Esophagus (tissue), 2 donors: ENCODE data around the gene ENPP7. TPM values are rescaled to one million over a fixed set of nuclear protein-coding genes. Genes with fewer than 3 reads are reported as not detected.

Experiments used
- H3K27ac ChIP-seq, 2 donors: one replicate each; pipeline ENCODE4 v1.5.1; 2013; ENCODE audit warnings: low read depth in 2 of 2, mild to moderate bottlenecking in 2 of 2, inconsistent platforms in 1 of 2, low read length in 1 of 2, moderate library complexity in 1 of 2
- H3K27me3 ChIP-seq, 2 donors: one replicate each; pipeline ENCODE4 v1.6.1; 2013; ENCODE audit warnings: low read length in 2 of 2, control low read depth in 1 of 2, mild to moderate bottlenecking in 1 of 2; ENCODE audit not compliant: insufficient read depth in 2 of 2, control insufficient read depth in 1 of 2
- H3K36me3 ChIP-seq, 2 donors: one replicate each; pipeline ENCODE4 v1.6.1; 2013; ENCODE audit warnings: low read length in 1 of 2; ENCODE audit not compliant: control insufficient read depth in 2 of 2, insufficient read depth in 2 of 2
- H3K4me1 ChIP-seq, 2 donors: one replicate each; pipeline ENCODE4 v1.6.1; 2013; ENCODE audit warnings: low read length in 1 of 2; ENCODE audit not compliant: control insufficient read depth in 2 of 2, insufficient read depth in 2 of 2
- H3K4me3 ChIP-seq, 2 donors: one replicate each; pipeline ENCODE4 v1.5.1; 2013; ENCODE audit warnings: low read length in 2 of 2, mild to moderate bottlenecking in 2 of 2, low read depth in 1 of 2, moderate library complexity in 1 of 2
- H3K9me3 ChIP-seq, 2 donors: one replicate each; pipeline ENCODE4 v1.6.1; 2013; ENCODE audit warnings: mild to moderate bottlenecking in 2 of 2, low read depth in 1 of 2, low read length in 1 of 2, moderate library complexity in 1 of 2; ENCODE audit not compliant: control insufficient read depth in 2 of 2, insufficient read depth in 1 of 2
- WGBS, 2 donors: extraction: QIAGEN DNeasy Blood & Tissue Kit; methylation state at CpG; one replicate each; pipeline ENCODE4 v1.1.7; 2013; 5-methylcytosine and 5-hydroxymethylcytosine counted together
- polyA plus RNA-seq, 2 donors: library from polyadenylated mRNA; stranded (reverse); fragments of 200-250 nt; gene quantifications; one replicate each; pipeline ENCODE4 v1.2.3, GENCODE V29; 2013
- donor health status: healthy with polysubstance abuse.
- donor health status: Bipolar disorder and iron deficiency.

The ENPP7 gene
- not detected for polyA plus RNA-seq

- peaks cover 0 to 8% of the 10 kb centered on the region in 2 donors for H3K4me1 ChIP-seq
- H3K27ac ChIP-seq = no peak within 1 kb of the TSS
- H3K9me3 ChIP-seq = no peaks in the 10 kb centered on the region
- no peak within 1 kb of the TSS for H3K4me3 ChIP-seq
- 89% methylated on average over 32 to 33 of the region's 33 CpGs for WGBS, 2 donors
- no peaks in the 10 kb centered on the region for H3K27me3 ChIP-seq
- no peaks in the 10 kb centered on the region for H3K36me3 ChIP-seq
These were observed at the start of gene ENPP7 for GRCh38 chr17:79730769-79731483. ENPP7 (plus strand) TSS chr17:79730943; CDS start chr17:79731140, 197 bp downstream.

- H3K4me3 ChIP-seq = no peak overlapping the region
- H3K27me3 ChIP-seq = no peaks in the 10 kb centered on the region
- H3K27ac ChIP-seq = no peak overlapping the region
- no peaks in the 10 kb centered on the region for H3K36me3 ChIP-seq
- H3K9me3 ChIP-seq = no peaks in the 10 kb centered on the region
- 67 to 78% methylated on average over 14 of the region's 14 CpGs for WGBS, 2 donors
- H3K4me1 ChIP-seq = no peaks in the 10 kb centered on the region
These were observed 49.6 kb upstream of the ENPP7 start for GRCh38 chr17:79681101-79681621.

GRCh38 chr17:79681628-79682261, 49.0 kb upstream of the ENPP7 start:
- no peak overlapping the region for H3K27ac ChIP-seq
- H3K9me3 ChIP-seq = no peaks in the 10 kb centered on the region
- no peaks in the 10 kb centered on the region for H3K4me1 ChIP-seq
- 62% methylated on average over 9 of the region's 9 CpGs for WGBS, 2 donors
- no peak overlapping the region for H3K4me3 ChIP-seq
- no peaks in the 10 kb centered on the region for H3K27me3 ChIP-seq
- no peaks in the 10 kb centered on the region for H3K36me3 ChIP-seq

GRCh38 chr17:79683365-79683764, 47.4 kb upstream of the ENPP7 start:
- no peaks in the 10 kb centered on the region for H3K4me1 ChIP-seq
- no peaks in the 10 kb centered on the region for H3K27me3 ChIP-seq
- 76 to 83% methylated on average over 12 of the region's 12 CpGs for WGBS, 2 donors
- H3K27ac ChIP-seq = no peak overlapping the region
- no peak overlapping the region for H3K4me3 ChIP-seq
- no peaks in the 10 kb centered on the region for H3K36me3 ChIP-seq
- no peaks in the 10 kb centered on the region for H3K9me3 ChIP-seq

GRCh38 chr17:79684132-79684985, 46.4 kb upstream of the ENPP7 start:
- H3K4me3 ChIP-seq = no peak overlapping the region
- H3K4me1 ChIP-seq = no peaks in the 10 kb centered on the region
- H3K27me3 ChIP-seq = no peaks in the 10 kb centered on the region
- H3K27ac ChIP-seq = no peak overlapping the region
- no peaks in the 10 kb centered on the region for H3K36me3 ChIP-seq
- WGBS, 2 donors = 69 to 74% methylated on average over 26 to 29 of the region's 29 CpGs
- no peaks in the 10 kb centered on the region for H3K9me3 ChIP-seq

- Histone ChIP-seq H3K9me3 (no peaks in the 10 kb centered on the region), H3K36me3 (no peaks in the 10 kb centered on the region), H3K4me1 (no peaks in the 10 kb centered on the region), H3K27ac (no peak overlapping the region), H3K4me3 (no peak overlapping the region), H3K27me3 (no peaks in the 10 kb centered on the region)
- WGBS, 2 donors = 55 to 63% methylated on average over 9 of the region's 9 CpGs
These were observed 45.6 kb upstream of the ENPP7 start for GRCh38 chr17:79685121-79685520.

GRCh38 chr17:79686476-79686875, 44.3 kb upstream of the ENPP7 start:
- 84 to 88% methylated on average over 17 of the region's 17 CpGs for WGBS, 2 donors
- Histone ChIP-seq H3K4me1 (peaks cover 0 to 3% of the 10 kb centered on the region in 2 donors), H3K9me3 (no peaks in the 10 kb centered on the region), H3K27me3 (no peaks in the 10 kb centered on the region), H3K36me3 (no peaks in the 10 kb centered on the region), H3K4me3 (no peak overlapping the region), H3K27ac (no peak overlapping the region)

GRCh38 chr17:79690466-79690865, 40.3 kb upstream of the ENPP7 start:
- Histone ChIP-seq H3K27ac (no peak overlapping the region), H3K36me3 (no peaks in the 10 kb centered on the region), H3K27me3 (no peaks in the 10 kb centered on the region), H3K9me3 (peaks cover 0 to 2% of the 10 kb centered on the region in 2 donors), H3K4me3 (no peak overlapping the region), H3K4me1 (peaks cover 4 to 5% of the 10 kb centered on the region in 2 donors)
- WGBS, 2 donors = 46 to 50% methylated on average over 10 of the region's 10 CpGs

GRCh38 chr17:79690988-79691836, 39.5 kb upstream of the ENPP7 start:
- WGBS, 2 donors = 75 to 80% methylated on average over 20 to 21 of the region's 21 CpGs
- H3K27ac ChIP-seq = no peak overlapping the region

More at GRCh38 chr17:79690988-79691836, 39.5 kb upstream of the ENPP7 start:
- Histone ChIP-seq H3K27me3 (no peaks in the 10 kb centered on the region), H3K4me1 (peaks cover 6 to 8% of the 10 kb centered on the region in 2 donors), H3K9me3 (peaks cover 0 to 2% of the 10 kb centered on the region in 2 donors), H3K4me3 (no peak overlapping the region), H3K36me3 (no peaks in the 10 kb centered on the region)
